ENCODE results near the gene KCMF1. TPM values are rescaled to one million over a fixed set of nuclear protein-coding genes. Genes with fewer than 3 reads are reported as not detected.

KCMF1 gene
- total and polyA plus RNA-seq, 2 of the 13 experiments (the other 11 are each of a cell fraction or from before 2014, with no cell fraction given) = 62.1 to 116 TPM

DNA sequence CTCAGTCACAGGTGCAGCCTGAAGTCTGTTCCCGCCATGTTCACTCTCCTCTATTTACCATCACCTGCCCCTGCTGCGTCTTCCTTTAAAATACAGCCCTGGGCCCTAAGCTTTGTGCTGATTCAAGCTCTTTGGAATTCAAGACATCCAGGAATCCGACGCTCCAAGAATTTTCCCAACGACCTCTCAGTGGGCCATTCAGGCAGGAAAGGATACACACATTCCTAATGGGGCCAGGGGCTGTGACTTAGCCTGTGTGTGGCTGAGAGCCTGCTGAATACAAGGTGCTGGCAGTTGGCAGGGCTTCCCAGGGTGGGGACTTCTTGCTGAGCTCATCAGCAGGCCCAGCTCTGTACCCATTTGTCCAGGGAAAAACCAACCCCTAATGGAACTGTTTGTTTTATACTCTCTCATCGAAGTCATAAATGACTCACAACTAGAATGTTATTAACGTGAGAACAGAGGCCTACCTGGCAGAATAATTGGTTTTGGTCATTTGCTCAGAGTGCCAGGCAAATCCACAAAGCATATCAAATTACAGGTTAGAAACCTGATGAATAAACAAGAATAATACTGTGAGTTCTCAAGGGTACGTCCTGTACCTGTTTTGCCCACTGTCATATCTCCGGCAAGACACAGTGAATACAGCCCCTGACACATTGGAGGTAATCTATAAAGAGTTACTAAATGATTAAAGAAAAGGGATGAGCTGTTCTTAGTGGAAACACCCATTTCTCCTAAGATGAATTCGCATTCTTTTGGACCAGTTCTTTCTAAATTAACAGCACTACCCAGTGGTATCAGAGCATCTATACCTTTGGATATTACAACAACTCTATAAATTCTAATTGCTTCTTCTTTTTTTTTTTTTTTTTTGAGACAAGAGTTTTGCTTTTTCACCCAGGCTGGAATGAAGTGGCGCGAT is 12.6 kb upstream of the KCMF1 start (continued):
- TF ChIP-seq GTF3A (CRISPR knock-in tag; conservative IDR thresholded peaks at IDR 0.05) = 0 out of 2 replicates have a peak, but pooled peaks have one; percentile 10
- TF ChIP-seq, protein P1, sequence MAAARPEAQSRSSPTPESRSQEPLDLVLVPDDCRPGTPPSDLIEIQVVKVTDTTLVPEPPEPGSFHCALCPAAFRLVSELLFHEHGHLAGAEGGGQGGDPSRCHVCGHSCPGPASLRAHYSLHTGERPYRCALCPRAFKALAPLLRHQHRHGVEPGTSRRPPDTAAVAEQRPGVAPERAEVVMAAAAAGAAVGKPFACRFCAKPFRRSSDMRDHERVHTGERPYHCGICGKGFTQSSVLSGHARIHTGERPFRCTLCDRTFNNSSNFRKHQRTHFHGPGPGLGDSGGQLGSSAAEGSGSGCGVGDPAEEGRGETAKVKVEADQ (CRISPR knock-in tag; IDR thresholded peaks at IDR 0.05; ENCODE audit: borderline replicate concordance) = no peak
- no peak for TF ChIP-seq XRCC5 (optimal IDR thresholded peaks at IDR 0.05; ENCODE audit: low read length)
- TF ChIP-seq, protein P2, sequence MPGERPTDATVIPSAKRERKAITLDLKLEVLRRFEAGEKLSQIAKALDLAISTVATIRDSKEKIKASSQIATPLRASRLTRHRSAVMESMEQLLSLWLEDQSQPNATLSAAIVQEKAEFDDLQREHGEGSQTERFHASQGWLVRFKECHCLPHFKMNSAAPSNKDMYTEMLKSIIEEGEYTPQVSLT (CRISPR knock-in tag; IDR thresholded peaks at IDR 0.05; ENCODE audit: borderline replicate concordance, low read depth) = no peak
- TF ChIP-seq U2AF2 (IDR thresholded peaks at IDR 0.05; ENCODE audit: low read depth, low read length) = no peak
- TF ChIP-seq SAFB2 (CRISPR knock-in tag; IDR thresholded peaks at IDR 0.05; ENCODE audit: borderline replicate concordance, low read depth) = no peak
- no peak for TF ChIP-seq GABPA (IDR thresholded peaks at IDR 0.05; ENCODE audit: low read depth, low read length)
- TF ChIP-seq GABPA (CRISPR knock-in tag; IDR thresholded peaks at IDR 0.05; ENCODE audit: low read depth) = no peak
- no peak for TF ChIP-seq ZNF713 (CRISPR knock-in tag; IDR thresholded peaks at IDR 0.05)
- TF ChIP-seq SMARCC2 (IDR thresholded peaks at IDR 0.05) = no peak
- no peak for TF ChIP-seq CBFB (CRISPR knock-in tag; IDR thresholded peaks at IDR 0.05)
- TF ChIP-seq ZNF572 (CRISPR knock-in tag; IDR thresholded peaks at IDR 0.05) = no peak
- TF ChIP-seq NAIF1 (CRISPR knock-in tag; IDR thresholded peaks at IDR 0.05; ENCODE audit: borderline replicate concordance) = no peak
- TF ChIP-seq, protein P3, sequence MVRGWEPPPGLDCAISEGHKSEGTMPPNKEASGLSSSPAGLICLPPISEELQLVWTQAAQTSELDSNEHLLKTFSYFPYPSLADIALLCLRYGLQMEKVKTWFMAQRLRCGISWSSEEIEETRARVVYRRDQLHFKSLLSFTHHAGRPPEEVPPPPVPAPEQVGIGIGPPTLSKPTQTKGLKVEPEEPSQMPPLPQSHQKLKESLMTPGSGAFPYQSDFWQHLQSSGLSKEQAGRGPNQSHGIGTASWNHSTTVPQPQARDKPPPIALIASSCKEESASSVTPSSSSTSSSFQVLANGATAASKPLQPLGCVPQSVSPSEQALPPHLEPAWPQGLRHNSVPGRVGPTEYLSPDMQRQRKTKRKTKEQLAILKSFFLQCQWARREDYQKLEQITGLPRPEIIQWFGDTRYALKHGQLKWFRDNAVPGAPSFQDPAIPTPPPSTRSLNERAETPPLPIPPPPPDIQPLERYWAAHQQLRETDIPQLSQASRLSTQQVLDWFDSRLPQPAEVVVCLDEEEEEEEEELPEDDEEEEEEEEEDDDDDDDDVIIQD (CRISPR knock-in tag; IDR thresholded peaks at IDR 0.05; ENCODE audit: low read depth) = no peak
- TF ChIP-seq, protein P4, sequence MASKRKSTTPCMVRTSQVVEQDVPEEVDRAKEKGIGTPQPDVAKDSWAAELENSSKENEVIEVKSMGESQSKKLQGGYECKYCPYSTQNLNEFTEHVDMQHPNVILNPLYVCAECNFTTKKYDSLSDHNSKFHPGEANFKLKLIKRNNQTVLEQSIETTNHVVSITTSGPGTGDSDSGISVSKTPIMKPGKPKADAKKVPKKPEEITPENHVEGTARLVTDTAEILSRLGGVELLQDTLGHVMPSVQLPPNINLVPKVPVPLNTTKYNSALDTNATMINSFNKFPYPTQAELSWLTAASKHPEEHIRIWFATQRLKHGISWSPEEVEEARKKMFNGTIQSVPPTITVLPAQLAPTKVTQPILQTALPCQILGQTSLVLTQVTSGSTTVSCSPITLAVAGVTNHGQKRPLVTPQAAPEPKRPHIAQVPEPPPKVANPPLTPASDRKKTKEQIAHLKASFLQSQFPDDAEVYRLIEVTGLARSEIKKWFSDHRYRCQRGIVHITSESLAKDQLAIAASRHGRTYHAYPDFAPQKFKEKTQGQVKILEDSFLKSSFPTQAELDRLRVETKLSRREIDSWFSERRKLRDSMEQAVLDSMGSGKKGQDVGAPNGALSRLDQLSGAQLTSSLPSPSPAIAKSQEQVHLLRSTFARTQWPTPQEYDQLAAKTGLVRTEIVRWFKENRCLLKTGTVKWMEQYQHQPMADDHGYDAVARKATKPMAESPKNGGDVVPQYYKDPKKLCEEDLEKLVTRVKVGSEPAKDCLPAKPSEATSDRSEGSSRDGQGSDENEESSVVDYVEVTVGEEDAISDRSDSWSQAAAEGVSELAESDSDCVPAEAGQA (IDR thresholded peaks at IDR 0.05; ENCODE audit: low read depth) = no peak
- TF ChIP-seq, protein P4 (CRISPR knock-in tag; IDR thresholded peaks at IDR 0.05; ENCODE audit: borderline replicate concordance) = no peak
- TF ChIP-seq, protein P5, sequence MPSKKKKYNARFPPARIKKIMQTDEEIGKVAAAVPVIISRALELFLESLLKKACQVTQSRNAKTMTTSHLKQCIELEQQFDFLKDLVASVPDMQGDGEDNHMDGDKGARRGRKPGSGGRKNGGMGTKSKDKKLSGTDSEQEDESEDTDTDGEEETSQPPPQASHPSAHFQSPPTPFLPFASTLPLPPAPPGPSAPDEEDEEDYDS (CRISPR knock-in tag; IDR thresholded peaks at IDR 0.05) = peak; percentile 26; the same call in 1 of the 2 replicates
- no peak for TF ChIP-seq ZNF367 (CRISPR knock-in tag; IDR thresholded peaks at IDR 0.05; ENCODE audit: borderline replicate concordance)
- 0 out of 2 replicates have a peak, but pooled peaks have one; percentile 31 for TF ChIP-seq ZSCAN9 (CRISPR knock-in tag; IDR thresholded peaks at IDR 0.05; ENCODE audit: borderline replicate concordance)
- TF ChIP-seq PCBP1 (IDR thresholded peaks at IDR 0.05; ENCODE audit: borderline replicate concordance, low read depth, low read length) = no peak
- TF ChIP-seq MAFG (CRISPR knock-in tag; IDR thresholded peaks at IDR 0.05) = no peak
